Ascending aorta (tissue), 2 donors: ENCODE measurements around the gene KCTD2. TPM values are rescaled to one million over a fixed set of nuclear protein-coding genes. Genes with fewer than 3 reads are reported as not detected.

Experiments used
- DNase-seq, 2 donors: peaks; one replicate each; pipeline ENCODE4 v3.0.0-alpha.2; 2019; ENCODE audit warnings: low spot score in 2 of 2
- H3K27ac ChIP-seq, 2 donors: fragments of 200-600 bp; sonication (generic); one replicate each; pipeline ENCODE4 v1.5.1; 2016 to 2017; ENCODE audit warnings: mild to moderate bottlenecking in 1 of 2
- H3K27me3 ChIP-seq: fragments of 200-600 bp; sonication (generic); one replicate; pipeline ENCODE4 v1.5.1; 2017
- H3K36me3 ChIP-seq, 2 donors: fragments of 200-600 bp; sonication (generic); one replicate each; pipeline ENCODE4 v1.5.1; 2016
- H3K4me1 ChIP-seq, 2 donors: fragments of 200-600 bp; sonication (generic); one replicate each; pipeline ENCODE4 v1.5.1; 2016 to 2017; ENCODE audit warnings: mild to moderate bottlenecking in 1 of 2
- H3K4me3 ChIP-seq, 2 donors: fragments of 200-600 bp; sonication (generic); one replicate each; pipeline ENCODE4 v1.5.1; 2016 to 2017; ENCODE audit warnings: mild to moderate bottlenecking in 1 of 2
- H3K9me3 ChIP-seq, 2 donors: fragments of 200-600 bp; sonication (generic); one replicate each; pipeline ENCODE4 v1.5.1; 2016
- intact Hi-C: fragments of 100-400 bp; cut with DNase I; formaldehyde crosslinking; loops from one replicate; pipeline ENCODE4 v1.15.1; 2023
- total RNA-seq: library from RNA; depleted of rRNA; stranded (reverse); fragments of >200 nt; gene quantifications from one replicate; pipeline ENCODE4 v1.1.0, GENCODE V29; 2016
- TF ChIP-seq, protein P1 (sequence below), 3 experiments: fragments of 200-600 bp in 2 of 3; fragments of 450-650 bp in 1 of 3; sonication (generic) in 2 of 3; IDR thresholded peaks; one replicate each; pipeline ENCODE4 v1.5.1; 2016 to 2019; ENCODE audit warnings: antibody characterized with exemption in 3 of 3, mild to moderate bottlenecking in 1 of 3, moderate library complexity in 1 of 3

Gene KCTD2
- total RNA-seq, 1 donor from 2014 or later, result 31.4 TPM

DNA sequence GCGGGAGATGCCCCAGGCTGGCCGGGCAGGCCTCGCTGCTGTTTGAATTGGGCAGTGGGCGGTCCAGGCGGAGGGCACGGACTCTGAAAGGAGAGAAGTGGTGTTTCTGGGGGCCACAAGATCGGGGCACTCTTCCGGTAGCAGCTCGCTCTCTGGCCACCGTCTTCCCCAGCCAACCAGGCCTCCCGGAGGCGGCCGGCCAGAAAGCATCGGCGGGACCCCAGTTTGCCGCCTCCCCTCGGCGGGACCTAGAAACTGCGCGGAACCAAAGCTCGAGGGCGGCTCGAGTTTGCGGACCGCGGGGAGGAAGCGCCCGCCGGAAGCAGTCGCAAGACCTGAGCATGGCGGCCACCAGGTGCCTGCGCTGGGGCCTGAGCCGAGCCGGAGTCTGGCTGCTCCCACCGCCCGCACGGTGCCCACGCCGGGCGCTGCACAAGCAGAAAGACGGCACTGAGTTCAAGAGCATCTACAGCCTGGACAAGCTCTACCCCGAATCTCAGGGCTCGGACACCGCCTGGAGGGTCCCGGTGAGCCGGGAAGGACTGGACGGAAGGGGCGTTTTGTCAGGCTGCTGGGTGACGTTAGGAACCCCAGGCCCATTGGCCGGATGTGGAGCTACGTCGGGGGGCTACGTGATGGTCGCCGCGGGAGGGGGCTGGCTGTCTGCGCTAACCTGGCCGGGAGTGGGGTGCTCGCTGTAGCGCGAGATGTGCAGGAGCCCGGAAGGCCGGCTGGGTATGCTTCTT, 34.5 kb upstream of the KCTD2 start, which contains the start of gene MRPL58:
MRPL58 (plus strand) TSS at position 325 of the 746 bp plus-strand sequence; CDS start at position 342, 17 bp downstream.
- peaks cover 4 to 18% of the 10 kb centered on the region in 2 donors for H3K4me1 ChIP-seq
- H3K9me3 ChIP-seq, result no peaks in the 10 kb centered on the region
- peaks cover 3 to 10% of the 10 kb centered on the region in 2 donors for H3K36me3 ChIP-seq
- intact Hi-C loops, result loop anchor here (1.0 kb wide), 3 partner anchors 20 to 51 kb away; no protein-coding TSS in a partner anchor
- no peaks in the 10 kb centered on the region for H3K27me3 ChIP-seq
- peak within 1 kb of the TSS; percentile 68 to 88 for H3K4me3 ChIP-seq
- H3K27ac ChIP-seq, result peak within 1 kb of the TSS; percentile 83 to 91
- DNase-seq, result peak in 1 of 2 donors; percentile 89
- TF ChIP-seq, protein P1, sequence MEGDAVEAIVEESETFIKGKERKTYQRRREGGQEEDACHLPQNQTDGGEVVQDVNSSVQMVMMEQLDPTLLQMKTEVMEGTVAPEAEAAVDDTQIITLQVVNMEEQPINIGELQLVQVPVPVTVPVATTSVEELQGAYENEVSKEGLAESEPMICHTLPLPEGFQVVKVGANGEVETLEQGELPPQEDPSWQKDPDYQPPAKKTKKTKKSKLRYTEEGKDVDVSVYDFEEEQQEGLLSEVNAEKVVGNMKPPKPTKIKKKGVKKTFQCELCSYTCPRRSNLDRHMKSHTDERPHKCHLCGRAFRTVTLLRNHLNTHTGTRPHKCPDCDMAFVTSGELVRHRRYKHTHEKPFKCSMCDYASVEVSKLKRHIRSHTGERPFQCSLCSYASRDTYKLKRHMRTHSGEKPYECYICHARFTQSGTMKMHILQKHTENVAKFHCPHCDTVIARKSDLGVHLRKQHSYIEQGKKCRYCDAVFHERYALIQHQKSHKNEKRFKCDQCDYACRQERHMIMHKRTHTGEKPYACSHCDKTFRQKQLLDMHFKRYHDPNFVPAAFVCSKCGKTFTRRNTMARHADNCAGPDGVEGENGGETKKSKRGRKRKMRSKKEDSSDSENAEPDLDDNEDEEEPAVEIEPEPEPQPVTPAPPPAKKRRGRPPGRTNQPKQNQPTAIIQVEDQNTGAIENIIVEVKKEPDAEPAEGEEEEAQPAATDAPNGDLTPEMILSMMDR (IDR thresholded peaks at IDR 0.05), result peak; percentile 59 to 66 (median 63)

DNA sequence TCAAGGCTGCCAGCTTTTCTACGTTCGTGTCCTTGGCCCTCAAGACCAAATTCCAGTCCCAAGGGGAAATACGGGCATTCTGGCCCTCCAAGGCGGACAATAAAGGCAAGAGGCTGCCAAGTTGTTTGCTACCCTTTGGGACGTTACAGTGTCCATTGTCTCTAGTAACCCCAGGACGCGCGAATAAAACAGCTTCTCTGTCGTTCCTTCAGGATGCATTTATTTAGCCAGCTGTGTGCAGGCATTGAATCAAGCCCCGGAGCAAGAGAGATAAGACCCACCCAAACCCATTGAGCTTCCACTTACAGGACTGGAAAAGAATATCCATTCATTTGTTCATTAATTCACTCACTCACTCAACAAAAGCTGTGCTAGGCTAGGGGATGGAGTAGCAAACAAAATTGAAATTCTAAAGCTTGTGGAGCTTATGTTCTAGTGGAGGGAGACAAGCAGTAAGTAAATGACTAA, 33.9 kb upstream of the KCTD2 start:
- intact Hi-C loops, result loop anchor here (1.0 kb wide), 1 partner anchor 52 kb away; no protein-coding TSS in a partner anchor
- DNase-seq, result no peak
- TF ChIP-seq, protein P1 (IDR thresholded peaks at IDR 0.05), result no peak
- H3K36me3 ChIP-seq, result peaks cover 3 to 13% of the 10 kb centered on the region in 2 donors
- H3K4me3 ChIP-seq, result peak overlapping the region; percentile 68 to 88
- H3K27ac ChIP-seq, result peak overlapping the region; percentile 83 to 91
- no peaks in the 10 kb centered on the region for H3K9me3 ChIP-seq
- H3K27me3 ChIP-seq, result no peaks in the 10 kb centered on the region
- H3K4me1 ChIP-seq, result peaks cover 4 to 18% of the 10 kb centered on the region in 2 donors

DNA sequence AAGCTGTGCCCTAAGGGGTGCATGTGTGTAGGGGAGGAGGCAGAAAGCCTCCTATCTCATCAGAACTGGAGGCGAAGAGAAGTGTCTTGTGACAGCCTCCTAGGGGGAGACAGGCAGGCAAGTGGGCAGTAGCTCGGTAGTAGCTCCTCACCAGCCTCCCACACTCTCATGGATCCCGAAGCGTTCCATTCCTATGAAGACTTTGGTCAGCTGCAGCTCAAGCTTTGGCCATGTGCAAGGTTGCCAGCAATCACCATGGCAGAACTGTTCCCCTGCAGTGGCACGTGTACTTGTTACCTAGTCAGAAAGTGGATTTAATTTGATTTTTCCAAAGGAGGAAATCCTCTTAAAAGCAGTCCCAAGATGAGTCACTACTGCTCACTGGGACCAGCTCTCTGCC, 27.9 kb upstream of the KCTD2 start:
- TF ChIP-seq, protein P1 (IDR thresholded peaks at IDR 0.05), result no peak
- intact Hi-C loops, result no loop called here
- no peaks in the 10 kb centered on the region for H3K4me1 ChIP-seq
- no peak overlapping the region for H3K27ac ChIP-seq
- peaks cover 27 to 58% of the 10 kb centered on the region in 2 donors for H3K36me3 ChIP-seq
- H3K9me3 ChIP-seq, result no peaks in the 10 kb centered on the region
- DNase-seq, result no peak
- H3K4me3 ChIP-seq, result no peak overlapping the region
- H3K27me3 ChIP-seq, result no peaks in the 10 kb centered on the region

DNA sequence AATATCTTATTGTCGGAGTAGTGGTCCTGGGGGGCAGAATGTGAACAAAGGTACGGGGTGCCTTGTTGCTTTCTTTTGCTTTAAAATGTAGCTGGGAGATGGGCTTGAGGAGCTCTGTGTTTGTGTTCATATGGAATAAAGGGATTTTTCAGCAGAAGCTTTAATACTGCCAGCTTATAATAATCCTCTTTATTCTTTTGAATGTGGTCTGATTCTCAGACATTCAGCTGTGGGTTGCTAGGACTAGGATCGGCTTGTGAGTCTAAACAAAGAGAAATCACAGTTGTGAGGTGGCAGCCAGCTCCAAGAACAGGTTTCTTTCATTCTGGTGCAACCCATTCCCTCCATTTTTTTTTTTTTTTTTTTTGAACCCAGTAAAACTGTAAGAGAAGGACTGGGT, 27.3 kb upstream of the KCTD2 start:
- peaks cover 27 to 58% of the 10 kb centered on the region in 2 donors for H3K36me3 ChIP-seq
- H3K4me1 ChIP-seq, result no peaks in the 10 kb centered on the region
- H3K27ac ChIP-seq, result no peak overlapping the region
- H3K27me3 ChIP-seq, result no peaks in the 10 kb centered on the region
- no peaks in the 10 kb centered on the region for H3K9me3 ChIP-seq
- intact Hi-C loops, result no loop called here
- DNase-seq, result no peak
- H3K4me3 ChIP-seq, result no peak overlapping the region
- TF ChIP-seq, protein P1 (IDR thresholded peaks at IDR 0.05), result no peak

DNA sequence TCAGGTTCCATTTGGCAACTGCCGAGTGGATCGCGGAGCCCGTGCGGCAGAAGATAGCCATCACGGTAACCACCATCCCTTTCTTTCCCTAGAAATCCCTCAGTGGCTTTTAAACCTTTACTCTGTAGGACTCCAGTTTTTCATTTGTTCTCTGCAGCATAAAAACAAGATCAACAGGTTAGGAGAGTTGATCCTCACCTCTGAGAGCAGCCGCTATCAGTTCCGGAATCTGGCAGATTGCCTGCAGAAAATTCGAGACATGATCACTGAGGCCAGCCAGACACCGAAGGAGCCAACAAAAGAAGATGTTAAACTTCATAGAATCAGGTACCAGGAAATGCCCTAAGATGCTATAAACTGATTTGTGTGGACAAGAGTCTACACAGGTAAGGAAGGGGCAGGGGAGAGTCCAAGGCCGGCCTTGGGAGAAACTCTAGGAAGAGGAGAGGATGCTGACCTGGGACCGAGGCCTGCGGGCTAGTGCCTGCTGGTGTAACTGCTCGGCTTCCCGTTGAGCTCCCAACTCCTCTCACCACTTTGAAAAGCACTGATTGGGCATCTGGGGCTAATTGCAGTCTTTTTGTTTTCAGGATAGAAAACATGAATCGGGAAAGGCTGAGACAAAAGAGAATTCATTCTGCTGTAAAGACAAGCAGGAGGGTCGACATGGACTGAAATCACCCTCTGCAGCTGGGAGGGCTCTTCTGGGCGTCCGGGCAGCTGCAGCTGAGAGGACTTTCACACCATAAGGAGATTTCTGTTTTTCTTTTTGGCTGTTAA, 26.5 kb upstream of the KCTD2 start:
- no peaks in the 10 kb centered on the region for H3K27me3 ChIP-seq

More for the DNA sequence above, 26.5 kb upstream of the KCTD2 start:
- peaks cover 27 to 58% of the 10 kb centered on the region in 2 donors for H3K36me3 ChIP-seq
- no peak overlapping the region for H3K27ac ChIP-seq
- no peaks in the 10 kb centered on the region for H3K9me3 ChIP-seq
- DNase-seq, result no peak
- H3K4me1 ChIP-seq, result no peaks in the 10 kb centered on the region
- TF ChIP-seq, protein P1 (IDR thresholded peaks at IDR 0.05), result no peak
- intact Hi-C loops, result no loop called here
- no peak overlapping the region for H3K4me3 ChIP-seq
